GM21825 (cell line): ENCODE results near the gene IL4R.

Experiments used
- ATAC-seq: cut with Tn5 transposase; IDR thresholded peaks from one replicate; pipeline ENCODE4 v1.9.1; 2021; ENCODE audit warnings: mild to moderate bottlenecking, moderate library complexity; ENCODE audit not compliant: unreplicated experiment

IL4R gene

GRCh38 chr16:27353853-27354252 is 40.1 kb downstream of the IL4R start:
- ATAC-seq = no peak

- no peak for ATAC-seq
These were observed 41.8 kb downstream of the IL4R start for GRCh38 chr16:27355610-27356009.

DNA sequence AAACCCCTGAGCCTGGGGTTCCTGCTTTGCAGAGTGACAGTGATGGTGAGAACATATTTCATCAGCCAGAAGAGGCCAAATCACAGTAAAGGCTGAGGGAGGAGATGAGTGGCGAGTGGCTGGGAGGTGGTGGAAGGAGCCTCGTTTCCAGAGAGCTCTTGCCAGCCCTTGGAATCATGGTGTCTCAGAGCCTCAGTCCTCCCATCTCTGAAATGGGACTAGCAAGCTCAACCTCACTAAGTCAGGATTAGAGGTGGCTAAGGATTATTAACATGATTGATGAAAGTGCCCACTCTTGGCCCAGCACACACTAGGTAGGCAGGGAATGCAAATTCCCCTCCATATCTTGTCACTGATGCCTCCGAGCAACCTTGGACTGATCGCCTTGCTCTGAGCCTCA is 43.0 kb downstream of the IL4R start:
- no peak for ATAC-seq

- no peak for ATAC-seq
These were observed 45.3 kb downstream of the IL4R start for GRCh38 chr16:27359051-27359450.

- ATAC-seq = no peak
These were observed 45.8 kb downstream of the IL4R start for GRCh38 chr16:27359615-27360014.

- no peak for ATAC-seq
These were observed 48.2 kb downstream of the IL4R start for GRCh38 chr16:27361987-27362386.

DNA sequence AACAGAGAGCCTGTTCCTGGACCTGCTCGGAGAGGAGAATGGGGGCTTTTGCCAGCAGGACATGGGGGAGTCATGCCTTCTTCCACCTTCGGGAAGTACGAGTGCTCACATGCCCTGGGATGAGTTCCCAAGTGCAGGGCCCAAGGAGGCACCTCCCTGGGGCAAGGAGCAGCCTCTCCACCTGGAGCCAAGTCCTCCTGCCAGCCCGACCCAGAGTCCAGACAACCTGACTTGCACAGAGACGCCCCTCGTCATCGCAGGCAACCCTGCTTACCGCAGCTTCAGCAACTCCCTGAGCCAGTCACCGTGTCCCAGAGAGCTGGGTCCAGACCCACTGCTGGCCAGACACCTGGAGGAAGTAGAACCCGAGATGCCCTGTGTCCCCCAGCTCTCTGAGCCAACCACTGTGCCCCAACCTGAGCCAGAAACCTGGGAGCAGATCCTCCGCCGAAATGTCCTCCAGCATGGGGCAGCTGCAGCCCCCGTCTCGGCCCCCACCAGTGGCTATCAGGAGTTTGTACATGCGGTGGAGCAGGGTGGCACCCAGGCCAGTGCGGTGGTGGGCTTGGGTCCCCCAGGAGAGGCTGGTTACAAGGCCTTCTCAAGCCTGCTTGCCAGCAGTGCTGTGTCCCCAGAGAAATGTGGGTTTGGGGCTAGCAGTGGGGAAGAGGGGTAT is 48.9 kb downstream of the IL4R start:
- no peak for ATAC-seq

GRCh38 chr16:27363246-27363632 is 49.5 kb downstream of the IL4R start:
- no peak for ATAC-seq

- no peak for ATAC-seq
These were observed 50.0 kb downstream of the IL4R start for GRCh38 chr16:27363797-27364196.

- ATAC-seq = no peak
These were observed 50.8 kb downstream of the IL4R start for GRCh38 chr16:27364493-27365141.

DNA sequence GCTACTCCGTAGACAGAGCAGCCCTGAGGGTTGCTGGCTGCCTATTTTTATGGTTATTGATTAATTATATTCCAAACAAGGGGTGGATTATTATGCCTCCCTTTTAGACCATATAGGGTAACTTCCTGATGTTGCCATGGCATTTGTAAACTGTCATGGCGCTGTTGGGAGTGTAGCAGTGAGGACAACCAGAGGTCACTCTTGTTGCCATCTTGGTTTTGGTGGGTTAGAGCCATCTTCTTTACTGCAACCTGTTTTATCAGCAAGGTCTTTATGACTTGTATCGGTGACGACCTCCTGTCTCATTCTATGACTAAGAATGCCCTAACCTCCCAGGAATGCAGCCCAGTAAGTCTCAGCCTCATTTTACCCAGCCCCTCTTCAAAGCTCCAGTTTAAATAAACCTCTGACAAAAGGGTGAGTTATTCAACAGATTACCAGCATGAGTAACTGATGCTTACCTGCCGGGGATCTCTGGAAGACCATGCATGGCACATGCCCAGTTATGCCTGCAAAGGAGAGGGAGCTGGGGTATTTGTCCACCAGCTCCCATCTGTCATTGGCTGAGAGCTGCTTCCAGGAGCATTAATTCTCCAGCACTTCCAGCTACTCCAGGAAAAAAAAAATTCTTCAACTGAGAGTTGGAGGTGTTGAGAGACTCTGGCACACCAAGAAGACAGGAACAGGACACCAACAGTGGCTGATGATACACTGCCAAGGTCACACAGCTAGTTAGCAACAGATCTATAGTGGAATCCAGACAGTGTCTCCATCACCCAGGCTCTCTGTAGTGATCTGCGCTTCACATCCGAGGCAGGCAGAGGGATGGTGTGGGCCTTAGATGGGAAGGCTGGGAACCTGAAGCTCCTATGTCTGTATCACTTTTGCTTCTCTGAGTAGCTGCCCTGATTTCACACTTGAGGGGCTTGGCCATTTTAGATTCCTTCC is 51.6 kb downstream of the IL4R start:
- no peak for ATAC-seq

DNA sequence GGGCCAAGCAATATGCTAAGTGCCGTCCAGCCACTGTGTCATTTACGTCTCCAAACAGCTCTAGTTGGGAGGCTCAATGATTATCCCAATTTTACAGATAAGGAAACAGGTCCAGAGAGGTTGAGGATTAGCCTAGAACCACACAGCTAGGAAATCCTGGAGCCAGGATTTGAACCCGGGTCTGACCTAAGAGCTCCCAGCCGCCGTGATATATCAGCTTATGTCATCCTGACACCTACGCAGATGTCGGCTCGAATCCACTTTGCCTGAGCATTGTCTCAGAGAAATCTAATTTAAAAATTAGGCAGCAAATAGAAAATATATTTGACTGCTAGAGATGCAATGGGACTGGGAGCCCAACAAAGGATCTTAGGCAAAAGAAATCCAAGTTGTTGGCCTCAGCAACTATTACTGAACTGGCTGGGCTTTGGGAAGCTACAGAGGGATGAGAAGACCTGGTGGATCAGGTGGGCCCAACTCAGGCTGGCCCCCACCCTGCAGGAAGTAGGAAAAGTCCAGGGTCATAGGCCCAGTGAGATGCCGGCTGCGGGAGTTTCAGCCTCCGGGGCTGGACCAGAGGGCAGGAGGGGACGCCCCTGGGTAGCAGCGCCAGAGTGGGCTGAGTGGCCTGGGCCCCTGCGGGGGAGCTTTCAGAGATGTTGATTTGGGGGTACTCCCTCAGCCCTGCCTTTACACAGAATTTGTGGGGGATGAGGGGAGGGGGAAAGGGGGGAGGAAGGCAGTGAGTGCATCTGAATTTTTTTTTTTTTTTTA is 53.1 kb downstream of the IL4R start:
- ATAC-seq = peak; percentile 22

DNA sequence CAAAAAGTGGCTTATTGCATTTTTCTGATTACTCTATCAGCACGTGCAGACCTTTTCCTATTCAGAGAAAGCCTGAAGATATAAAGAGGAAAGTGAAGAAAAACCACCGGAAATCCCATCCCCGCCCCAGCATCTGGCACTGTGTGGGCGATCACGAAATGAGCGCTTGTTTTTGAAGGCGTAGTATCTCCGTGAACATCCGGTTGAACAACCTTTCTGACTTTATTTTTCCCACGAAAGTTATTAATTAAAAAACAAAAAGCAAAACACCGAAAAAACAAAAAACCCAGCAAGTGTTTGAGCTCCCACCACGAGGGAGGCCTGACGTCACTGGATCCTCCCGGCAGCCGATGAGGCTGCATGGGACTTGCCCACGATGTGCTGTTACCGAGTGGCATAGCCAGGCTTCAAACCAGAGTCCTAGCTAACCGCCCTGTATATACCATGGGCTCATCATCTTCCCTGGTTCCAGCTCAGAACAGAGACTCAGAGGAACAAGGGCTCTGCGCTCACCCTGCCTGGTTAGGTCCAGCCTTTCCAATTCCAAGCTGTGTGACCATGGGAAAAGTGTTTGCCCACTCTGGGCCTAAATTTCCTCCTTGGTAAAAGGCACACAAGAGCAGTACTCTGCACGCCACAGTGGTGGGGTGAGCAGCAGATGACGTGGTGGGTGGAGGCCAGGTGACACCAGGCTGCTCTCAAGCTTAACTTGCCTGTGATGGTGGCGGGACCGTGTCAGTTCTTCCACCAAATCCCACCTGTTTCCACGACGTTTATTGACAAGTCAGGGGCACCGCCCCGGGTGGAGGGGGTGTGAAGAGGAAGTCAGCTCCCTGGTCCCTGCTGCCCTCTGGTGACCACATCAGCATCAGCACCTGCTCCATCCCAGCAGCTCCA is 53.9 kb downstream of the IL4R start:
- ATAC-seq = peak; percentile 65

DNA sequence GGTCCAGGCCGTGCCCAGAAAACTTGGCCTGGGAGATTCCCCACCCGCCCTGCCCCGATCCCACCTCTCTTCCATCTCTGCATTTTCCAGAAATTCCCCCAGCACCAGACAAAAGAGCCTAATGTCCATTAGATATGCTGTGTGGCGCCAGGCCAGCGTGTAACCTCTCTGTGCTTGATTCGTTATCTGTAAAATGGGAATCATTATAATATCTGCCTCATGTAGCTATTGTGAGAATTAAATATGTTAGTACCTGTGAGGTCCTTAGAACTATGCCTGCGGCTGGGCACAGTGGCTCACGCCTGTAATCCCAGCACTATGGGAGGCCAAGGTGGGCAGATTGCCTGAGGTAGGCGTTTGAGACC is 54.6 kb downstream of the IL4R start:
- ATAC-seq = no peak

- ATAC-seq = no peak
These were observed 56.0 kb downstream of the IL4R start for GRCh38 chr16:27369806-27370205.

GRCh38 chr16:27370318-27370717 is 56.5 kb downstream of the IL4R start:
- no peak for ATAC-seq

DNA sequence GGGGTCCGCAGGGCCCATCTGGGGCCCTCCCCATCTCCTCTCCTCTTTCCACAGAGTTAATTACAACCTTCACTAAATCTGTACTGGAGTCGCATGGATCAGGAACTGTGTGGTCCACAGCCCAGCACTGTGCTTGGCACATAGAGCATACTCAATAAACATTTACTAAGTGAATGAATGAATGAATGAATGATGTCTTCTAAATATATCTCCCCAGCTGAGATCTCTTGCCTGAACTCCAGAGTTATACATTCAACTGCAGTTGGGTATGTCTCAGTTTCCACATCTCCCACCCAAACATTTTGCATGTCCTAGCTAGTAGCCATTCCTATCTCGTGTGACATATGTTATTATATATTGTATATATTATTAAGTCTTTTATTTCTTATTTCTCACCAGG is 59.5 kb downstream of the IL4R start:
- no peak for ATAC-seq

DNA sequence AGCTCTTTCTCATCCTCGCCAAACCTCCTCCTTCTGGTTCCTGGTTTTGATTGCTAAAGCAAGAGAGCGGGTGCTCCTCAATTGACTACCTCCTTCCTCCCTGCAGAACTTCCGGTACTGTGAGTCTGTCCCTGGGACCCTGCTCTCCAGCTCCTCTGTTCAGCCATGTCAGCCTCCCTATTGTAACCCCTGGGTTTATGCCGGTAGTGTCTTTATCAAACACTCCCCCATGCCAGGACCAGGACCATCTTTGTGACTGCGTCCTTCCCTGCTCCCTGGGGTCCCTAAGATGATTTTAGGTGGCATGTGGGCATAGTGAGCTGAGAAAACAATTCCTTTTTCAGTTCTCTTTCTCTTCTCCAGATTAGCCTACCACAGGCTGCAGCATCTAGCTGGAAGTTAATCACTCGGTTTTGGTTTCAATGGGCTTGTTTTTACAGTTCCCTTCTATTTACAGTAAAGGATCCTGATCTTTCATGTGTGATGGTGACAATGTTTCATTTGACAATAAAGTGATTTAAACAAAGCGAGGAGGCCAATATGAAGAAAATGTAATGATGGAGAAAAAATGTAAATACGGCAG is 60.5 kb downstream of the IL4R start:
- ATAC-seq = peak; percentile 30

DNA sequence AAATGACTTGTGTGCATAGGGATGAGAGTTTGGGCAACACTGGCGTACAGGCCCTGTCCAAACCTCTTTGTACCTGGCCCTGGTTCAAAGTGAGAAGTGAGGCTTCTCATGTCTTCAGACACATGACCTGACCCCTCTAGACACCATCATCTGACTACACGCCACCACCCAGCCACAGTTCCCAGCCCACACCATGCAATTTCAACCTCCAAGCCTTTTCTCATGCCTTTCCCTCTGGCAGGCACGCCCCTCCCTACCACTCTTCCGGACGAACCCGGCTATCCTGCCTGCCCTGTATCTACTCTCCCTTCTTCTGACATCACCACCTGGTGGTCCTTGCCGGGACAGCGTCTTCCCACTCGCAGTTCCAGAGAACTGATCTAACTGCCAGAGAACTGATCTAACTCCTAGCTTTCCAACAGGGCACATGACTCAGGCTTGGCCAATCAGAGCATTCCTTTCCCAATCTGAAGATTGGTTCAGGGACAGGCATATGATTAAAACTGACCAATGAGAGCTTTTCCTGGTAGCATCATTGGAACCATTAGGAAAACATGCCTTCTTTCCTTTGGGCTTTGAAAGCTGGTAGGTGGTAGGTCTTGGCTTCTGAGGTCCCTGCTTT is 61.1 kb downstream of the IL4R start:
- peak; percentile 40 for ATAC-seq
